Forelimb muscle (tissue), 1 donor: Measurements from ENCODE around the gene KLHDC8A. TPM values are rescaled to one million over a fixed set of nuclear protein-coding genes. Genes with fewer than 3 reads are reported as not detected.

Experiments used
- DNase-seq: peaks from one replicate; pipeline ENCODE4 v3.0.0-alpha.2; 2013; ENCODE audit warnings: low read depth
- polyA plus RNA-seq: library from polyadenylated mRNA; unstranded; fragments of 120-200 nt; gene quantifications from one replicate; pipeline ENCODE4 v1.2.1, GENCODE V29; 2013; ENCODE audit not compliant: insufficient read length

Gene KLHDC8A
- polyA plus RNA-seq, 1 donor: 0.15 TPM

GRCh38 chr1:205345761-205346160 is 11.0 kb downstream of the KLHDC8A start:
- no peak for DNase-seq

GRCh38 chr1:205344066-205344928 is 12.4 kb downstream of the KLHDC8A start:
- no peak for DNase-seq

GRCh38 chr1:205343431-205344065 is 13.2 kb downstream of the KLHDC8A start:
- no peak for DNase-seq

- DNase-seq: no peak
These were observed 13.7 kb downstream of the KLHDC8A start for GRCh38 chr1:205342986-205343385.

GRCh38 chr1:205340676-205341075 is 16.0 kb downstream of the KLHDC8A start:
- no peak for DNase-seq

- no peak for DNase-seq
These were observed 17.0 kb downstream of the KLHDC8A start for GRCh38 chr1:205339717-205340116.

- no peak for DNase-seq
These were observed 17.5 kb downstream of the KLHDC8A start for GRCh38 chr1:205339197-205339702.

- DNase-seq: no peak
These were observed 18.7 kb downstream of the KLHDC8A start for GRCh38 chr1:205338011-205338410.

- DNase-seq: no peak
These were observed 19.2 kb downstream of the KLHDC8A start for GRCh38 chr1:205337481-205337880.

GRCh38 chr1:205335692-205336091 is 21.0 kb downstream of the KLHDC8A start:
- no peak for DNase-seq

GRCh38 chr1:205332015-205332791 is 24.5 kb downstream of the KLHDC8A start:
- DNase-seq: no peak

- no peak for DNase-seq
These were observed 26.6 kb downstream of the KLHDC8A start for GRCh38 chr1:205330150-205330549.

GRCh38 chr1:205329719-205330118 is 27.0 kb downstream of the KLHDC8A start:
- no peak for DNase-seq

GRCh38 chr1:205328476-205328875 is 28.2 kb downstream of the KLHDC8A start:
- no peak for DNase-seq

- DNase-seq: no peak
These were observed 29.8 kb downstream of the KLHDC8A start for GRCh38 chr1:205326812-205327466.

GRCh38 chr1:205325334-205325884 is 31.3 kb downstream of the KLHDC8A start:
- DNase-seq: no peak

- no peak for DNase-seq
These were observed 31.9 kb downstream of the KLHDC8A start for GRCh38 chr1:205324781-205325180.

- DNase-seq: no peak
These were observed 32.9 kb downstream of the KLHDC8A start for GRCh38 chr1:205323794-205324193.

- DNase-seq: no peak
These were observed 34.8 kb downstream of the KLHDC8A start for GRCh38 chr1:205321959-205322283.

GRCh38 chr1:205321162-205321958 is 35.4 kb downstream of the KLHDC8A start, which contains the start of gene NUAK2:
TSS of gene NUAK2 (minus strand) at chr1:205321745. CDS start at chr1:205321628, 117 bp downstream.
- DNase-seq: no peak
